Progenitor cell of endocrine pancreas (in vitro differentiated cells): ENCODE data around the gene TACC3. TPM values are rescaled to one million over a fixed set of nuclear protein-coding genes. Genes with fewer than 3 reads are reported as not detected.

ENCODE experiments used
- DNase-seq: peaks from one replicate; pipeline ENCODE4 v3.0.0; 2021; ENCODE audit warnings: low spot score; ENCODE audit not compliant: unreplicated experiment
- H3K27ac Mint-ChIP-seq: 2 replicates; pipeline ENCODE4 v1.8.0; 2021; ENCODE audit warnings: mild to moderate bottlenecking, moderate library complexity, mixed read lengths
- H3K27me3 Mint-ChIP-seq: 2 replicates; pipeline ENCODE4 v1.8.0; 2021; ENCODE audit warnings: mixed read lengths
- H3K36me3 Mint-ChIP-seq: 2 replicates; pipeline ENCODE4 v1.8.0; 2022; ENCODE audit warnings: mixed read lengths; ENCODE audit not compliant: insufficient read depth
- H3K4me1 Mint-ChIP-seq: 2 replicates; pipeline ENCODE4 v1.8.0; 2021; ENCODE audit warnings: low read depth, mixed read lengths
- H3K4me3 Mint-ChIP-seq: 2 replicates; pipeline ENCODE4 v1.8.0; 2021; ENCODE audit warnings: low read depth, mild to moderate bottlenecking, moderate library complexity, mixed read lengths
- H3K9me3 Mint-ChIP-seq: 2 replicates; pipeline ENCODE4 v1.8.0; 2021; ENCODE audit warnings: low read depth, mixed read lengths
- CTCF ChIP-seq: fragments of 200-600 bp; sonication (generic); IDR thresholded peaks from one replicate; pipeline ENCODE4 v1.5.0; 2021; ENCODE audit warnings: antibody characterized with exemption, mild to moderate bottlenecking; ENCODE audit not compliant: unreplicated experiment
- total RNA-seq: library from RNA; stranded (reverse); gene quantifications from 2 replicates; pipeline ENCODE4 v1.2.1, GENCODE V29; 2021

Gene TACC3
- total RNA-seq, 1 donor from 2014 or later: 56.2 TPM

- H3K4me1 Mint-ChIP-seq: peaks cover 17% of the 10 kb centered on the region
- peak overlapping the region; percentile 98 for H3K27ac Mint-ChIP-seq
- H3K9me3 Mint-ChIP-seq: no peaks in the 10 kb centered on the region
- TF ChIP-seq CTCF: no peak
- H3K36me3 Mint-ChIP-seq: no peaks in the 10 kb centered on the region
- peak overlapping the region; percentile 71 for H3K4me3 Mint-ChIP-seq
- no peak for DNase-seq
- H3K27me3 Mint-ChIP-seq: no peaks in the 10 kb centered on the region
These were observed 47.2 kb downstream of the TACC3 start for GRCh38 chr4:1768367-1769034.

- Mint-ChIP-seq H3K4me1 (peaks cover 14% of the 10 kb centered on the region), H3K27me3 (no peaks in the 10 kb centered on the region), H3K27ac (no peak overlapping the region), H3K4me3 (no peak overlapping the region), H3K9me3 (no peaks in the 10 kb centered on the region), H3K36me3 (no peaks in the 10 kb centered on the region)
- DNase-seq: no peak
- TF ChIP-seq CTCF: no peak
These were observed 48.4 kb downstream of the TACC3 start for GRCh38 chr4:1769692-1770091.

GRCh38 chr4:1770245-1770644 lies 48.9 kb downstream of the TACC3 start:
- no peak for DNase-seq
- Mint-ChIP-seq H3K9me3 (no peaks in the 10 kb centered on the region), H3K27ac (no peak overlapping the region), H3K4me3 (no peak overlapping the region), H3K36me3 (no peaks in the 10 kb centered on the region), H3K4me1 (peaks cover 14% of the 10 kb centered on the region), H3K27me3 (no peaks in the 10 kb centered on the region)
- TF ChIP-seq CTCF: no peak

GRCh38 chr4:1770791-1771231 lies 49.5 kb downstream of the TACC3 start:
- Mint-ChIP-seq H3K4me3 (no peak overlapping the region), H3K27ac (no peak overlapping the region), H3K27me3 (no peaks in the 10 kb centered on the region), H3K36me3 (no peaks in the 10 kb centered on the region), H3K9me3 (no peaks in the 10 kb centered on the region), H3K4me1 (peaks cover 13% of the 10 kb centered on the region)
- no peak for TF ChIP-seq CTCF
- no peak for DNase-seq

GRCh38 chr4:1771555-1772305 lies 50.4 kb downstream of the TACC3 start:
- H3K27me3 Mint-ChIP-seq: no peaks in the 10 kb centered on the region
- H3K4me1 Mint-ChIP-seq: peaks cover 18% of the 10 kb centered on the region
- TF ChIP-seq CTCF: no peak
- no peak overlapping the region for H3K4me3 Mint-ChIP-seq
- DNase-seq: no peak
- no peak overlapping the region for H3K27ac Mint-ChIP-seq
- no peaks in the 10 kb centered on the region for H3K9me3 Mint-ChIP-seq
- no peaks in the 10 kb centered on the region for H3K36me3 Mint-ChIP-seq
